ENCODE measurements around the gene SLCO2A1.
"Not testable (repeated sequence)": the region's sequence is repeated elsewhere in the genome, so short reads cannot be mapped to it uniquely, and the experiment has no call there.

Gene SLCO2A1

GRCh38 chr3:134029734-134030378 lies at the start of gene SLCO2A1:
Gene SLCO2A1, minus strand, starts transcription at chr3:134029925. Its CDS starts 123 bp downstream, at chr3:134029802.
- no peak for DNase-seq (ENCODE audit: low read depth in 3 of 3, low spot score in 1 of 3)

GRCh38 chr3:134079111-134079547 lies 49.4 kb upstream of the SLCO2A1 start:
- no peak for DNase-seq (ENCODE audit: low read depth in 3 of 3, low spot score in 1 of 3)

GRCh38 chr3:134078169-134078831 lies 48.6 kb upstream of the SLCO2A1 start:
- DNase-seq (ENCODE audit: low read depth in 3 of 3, low spot score in 1 of 3) = no peak

- DNase-seq (ENCODE audit: low read depth in 3 of 3, low spot score in 1 of 3) = no peak
Measured at GRCh38 chr3:134077649-134078161, 48.0 kb upstream of the SLCO2A1 start.

GRCh38 chr3:134076851-134077250 lies 47.1 kb upstream of the SLCO2A1 start:
- no peak for DNase-seq (ENCODE audit: low read depth in 3 of 3, low spot score in 1 of 3)

GRCh38 chr3:134075846-134076245 lies 46.1 kb upstream of the SLCO2A1 start:
- DNase-seq (ENCODE audit: low read depth in 3 of 3, low spot score in 1 of 3) = no peak

GRCh38 chr3:134075568-134075825 lies 45.8 kb upstream of the SLCO2A1 start:
- no peak for DNase-seq (ENCODE audit: low read depth in 3 of 3, low spot score in 1 of 3)

GRCh38 chr3:134074790-134075567 lies 45.3 kb upstream of the SLCO2A1 start:
- no peak for DNase-seq (ENCODE audit: low read depth in 3 of 3, low spot score in 1 of 3)

GRCh38 chr3:134074001-134074789 lies 44.5 kb upstream of the SLCO2A1 start:
- no peak for DNase-seq (ENCODE audit: low read depth in 3 of 3, low spot score in 1 of 3)

- DNase-seq (ENCODE audit: low read depth in 3 of 3, low spot score in 1 of 3) = no peak
Measured at GRCh38 chr3:134073583-134073945, 43.8 kb upstream of the SLCO2A1 start.

GRCh38 chr3:134072881-134073582 lies 43.3 kb upstream of the SLCO2A1 start:
- no peak for DNase-seq (ENCODE audit: low read depth in 3 of 3, low spot score in 1 of 3)

GRCh38 chr3:134070281-134070680 lies 40.6 kb upstream of the SLCO2A1 start:
- DNase-seq (ENCODE audit: low read depth in 3 of 3, low spot score in 1 of 3) = not testable (repeated sequence)

- no peak for DNase-seq (ENCODE audit: low read depth in 3 of 3, low spot score in 1 of 3)
Measured at GRCh38 chr3:134068429-134068828, 38.7 kb upstream of the SLCO2A1 start.

GRCh38 chr3:134067531-134068161 lies 37.9 kb upstream of the SLCO2A1 start:
- DNase-seq (ENCODE audit: low read depth in 3 of 3, low spot score in 1 of 3) = no peak

GRCh38 chr3:134066651-134067530 lies 37.2 kb upstream of the SLCO2A1 start:
- DNase-seq (ENCODE audit: low read depth in 3 of 3, low spot score in 1 of 3) = no peak

- DNase-seq (ENCODE audit: low read depth in 3 of 3, low spot score in 1 of 3) = no peak
Measured at GRCh38 chr3:134066158-134066541, 36.4 kb upstream of the SLCO2A1 start.

- DNase-seq (ENCODE audit: low read depth in 3 of 3, low spot score in 1 of 3) = no peak
Measured at GRCh38 chr3:134065252-134066157, 35.8 kb upstream of the SLCO2A1 start.

GRCh38 chr3:134064081-134064480 lies 34.4 kb upstream of the SLCO2A1 start:
- no peak for DNase-seq (ENCODE audit: low read depth in 3 of 3, low spot score in 1 of 3)

All from stimulated activated CD4-positive, alpha-beta T cell treated with anti-CD3 and anti-CD28 coated beads, TNF-alpha, amount 100 ng/mL, for 1 hour (primary cell).